Gastroesophageal sphincter (tissue), 3 donors: ENCODE data around the gene SH3GL3.

Experiments used
- CTCF ChIP-seq, 4 experiments: fragments of 200-600 bp in 2 of 4; fragments of 450-650 bp in 2 of 4; sonication (generic) in 1 of 4; IDR thresholded peaks; one replicate each; pipeline ENCODE4 v1.5.1; 2017 to 2019; ENCODE audit warnings: antibody characterized with exemption in 4 of 4, mild to moderate bottlenecking in 2 of 4, moderate library complexity in 2 of 4
- EP300 ChIP-seq: sonication (generic); formaldehyde crosslinking; IDR thresholded peaks from one replicate; pipeline ENCODE4 v1.6.1; 2017; ENCODE audit warnings: antibody characterized with exemption, mild to moderate bottlenecking
- POLR2A ChIP-seq, 2 donors: fragments of 450-650 bp; IDR thresholded peaks; one replicate each; pipeline ENCODE4 v1.6.1; 2017; ENCODE audit warnings: antibody characterized with exemption in 2 of 2, mild to moderate bottlenecking in 2 of 2, moderate library complexity in 1 of 2
- POLR2AphosphoS5 ChIP-seq: sonication (generic); formaldehyde crosslinking; IDR thresholded peaks from one replicate; pipeline ENCODE4 v1.6.1; 2017; ENCODE audit warnings: antibody characterized with exemption

DNA sequence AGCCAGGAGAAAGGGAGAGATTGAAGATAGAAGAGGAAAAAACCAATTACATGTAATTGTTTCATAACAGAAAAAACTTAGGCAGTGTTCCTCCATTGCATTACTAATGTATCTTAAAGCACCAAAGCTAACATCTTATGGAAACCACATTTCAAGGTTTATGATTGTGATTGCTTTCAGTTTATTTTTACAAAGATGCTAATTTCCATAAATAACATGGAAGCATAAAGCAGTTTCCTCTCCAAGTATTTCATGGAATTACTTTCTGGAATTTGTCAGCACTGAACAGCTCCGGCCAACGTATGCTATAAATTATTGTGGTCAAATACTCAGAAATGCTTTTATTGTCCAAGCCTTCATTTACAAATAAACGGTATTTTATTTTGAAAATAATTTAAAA lies 218.3 kb downstream of the SH3GL3 start:
- TF ChIP-seq CTCF (IDR thresholded peaks at IDR 0.05) = no peak
- no peak for TF ChIP-seq POLR2AphosphoS5
- no peak for TF ChIP-seq POLR2A (IDR thresholded peaks at IDR 0.05)
- TF ChIP-seq EP300 = no peak
